Non-pigmented ciliary epithelial cell (primary cell): ENCODE results near the gene RHOF.

Experiments
- DNase-seq: peaks from one replicate; pipeline ENCODE4 v3.0.0-alpha.2; 2010; ENCODE audit warnings: low read depth

RHOF gene, protein sequence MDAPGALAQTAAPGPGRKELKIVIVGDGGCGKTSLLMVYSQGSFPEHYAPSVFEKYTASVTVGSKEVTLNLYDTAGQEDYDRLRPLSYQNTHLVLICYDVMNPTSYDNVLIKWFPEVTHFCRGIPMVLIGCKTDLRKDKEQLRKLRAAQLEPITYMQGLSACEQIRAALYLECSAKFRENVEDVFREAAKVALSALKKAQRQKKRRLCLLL

DNA sequence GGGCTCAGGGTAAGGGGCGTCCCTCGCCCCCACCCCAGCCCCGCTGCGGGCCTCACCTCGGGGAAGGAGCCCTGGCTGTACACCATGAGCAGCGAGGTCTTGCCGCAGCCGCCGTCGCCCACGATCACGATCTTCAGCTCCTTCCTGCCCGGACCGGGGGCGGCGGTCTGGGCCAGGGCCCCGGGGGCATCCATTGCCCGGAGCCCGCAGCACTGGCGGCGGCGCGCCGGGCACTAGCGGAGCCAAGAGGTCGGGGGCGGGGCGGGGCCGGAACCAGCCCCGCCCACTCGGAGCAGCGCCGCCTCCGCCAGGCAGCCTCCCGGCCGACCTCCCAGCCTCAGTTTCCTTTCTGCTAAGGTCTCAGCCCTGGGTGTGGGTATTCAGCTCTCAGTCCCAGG, at the start of gene RHOF:
RHOF (minus strand) TSS at position 249 of the 398 bp plus-strand sequence; CDS start at position 194, 55 bp downstream.
- no peak for DNase-seq

DNA sequence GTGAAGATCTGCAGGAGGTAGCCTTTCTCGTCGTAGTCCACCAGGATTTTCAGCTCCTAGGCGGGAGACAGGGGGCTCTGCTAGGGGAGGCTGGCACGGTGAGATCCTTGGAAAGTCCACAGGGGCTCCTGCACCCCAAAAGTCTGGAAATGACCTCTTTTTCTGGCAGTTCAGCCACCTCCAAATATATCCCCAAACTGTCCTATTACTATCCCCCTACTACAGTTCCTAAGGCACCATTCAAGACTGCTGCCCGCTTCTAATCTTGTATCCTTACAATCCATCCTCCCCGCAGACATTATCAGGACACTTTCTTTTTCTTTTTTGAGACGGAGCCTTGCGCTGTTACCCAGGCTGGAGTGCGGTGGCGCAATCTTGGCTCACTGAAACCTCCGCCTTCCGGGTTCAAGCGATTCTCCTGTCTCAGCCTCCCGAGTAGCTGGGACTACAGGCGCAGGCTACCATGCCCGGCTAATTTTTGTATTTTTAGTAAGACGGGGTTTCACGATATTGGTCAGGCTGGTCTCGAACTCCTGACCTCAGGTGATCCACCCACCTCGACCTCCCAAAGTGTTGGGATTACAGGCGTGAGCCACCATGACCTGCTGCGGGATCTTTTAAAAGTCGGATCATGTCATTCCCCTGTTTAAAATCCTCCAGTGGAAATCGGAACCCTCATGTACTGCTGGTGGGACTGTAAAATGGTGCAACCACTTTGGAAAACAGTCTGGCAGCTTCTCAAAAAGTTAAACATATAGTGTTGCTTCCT, 46.7 kb upstream of the RHOF start:
- DNase-seq = no peak

DNA sequence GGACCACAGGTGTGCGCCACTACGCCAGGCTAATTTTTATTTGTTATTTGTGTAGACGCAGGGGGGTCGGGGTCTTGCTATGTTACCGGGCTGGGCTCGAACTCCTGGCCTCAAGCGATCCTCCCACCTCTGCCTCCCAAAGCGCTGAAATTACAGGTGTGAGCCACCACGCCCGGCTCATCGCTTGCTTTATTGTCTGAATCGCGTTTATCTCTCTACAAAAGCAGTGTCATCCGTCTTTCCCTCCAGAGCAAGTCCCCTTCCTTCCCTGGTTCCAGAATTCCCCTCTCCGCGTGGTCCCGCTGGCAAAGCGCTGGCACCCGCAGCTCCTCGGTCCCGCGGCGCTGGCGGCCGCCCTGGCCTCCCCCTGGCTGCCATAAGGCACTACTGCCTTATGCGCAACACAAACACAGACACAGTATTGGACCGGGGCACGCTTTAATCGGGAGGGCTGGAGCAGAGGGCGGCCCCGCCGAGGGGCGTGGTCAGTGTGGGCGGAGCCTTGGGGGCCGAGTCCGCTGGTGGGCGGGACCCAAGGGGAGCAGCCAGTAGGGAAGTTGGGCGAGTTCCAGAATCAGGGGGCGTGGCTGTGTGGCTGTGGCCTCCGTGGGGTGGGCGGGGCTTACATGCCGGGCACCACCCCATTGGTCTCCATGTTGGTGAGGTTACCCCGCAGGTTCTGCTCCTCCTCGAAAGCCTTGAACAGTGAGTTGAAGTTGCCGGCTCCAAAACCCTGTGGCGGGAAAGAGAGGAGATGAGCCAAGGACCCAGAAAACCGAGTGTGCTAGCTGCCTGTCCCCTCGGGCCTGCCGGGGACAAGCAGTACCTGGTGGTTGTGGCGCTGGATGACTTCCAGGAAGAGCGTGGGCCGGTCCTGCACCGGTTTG, 45.9 kb upstream of the RHOF start:
- DNase-seq = peak; percentile 90

DNA sequence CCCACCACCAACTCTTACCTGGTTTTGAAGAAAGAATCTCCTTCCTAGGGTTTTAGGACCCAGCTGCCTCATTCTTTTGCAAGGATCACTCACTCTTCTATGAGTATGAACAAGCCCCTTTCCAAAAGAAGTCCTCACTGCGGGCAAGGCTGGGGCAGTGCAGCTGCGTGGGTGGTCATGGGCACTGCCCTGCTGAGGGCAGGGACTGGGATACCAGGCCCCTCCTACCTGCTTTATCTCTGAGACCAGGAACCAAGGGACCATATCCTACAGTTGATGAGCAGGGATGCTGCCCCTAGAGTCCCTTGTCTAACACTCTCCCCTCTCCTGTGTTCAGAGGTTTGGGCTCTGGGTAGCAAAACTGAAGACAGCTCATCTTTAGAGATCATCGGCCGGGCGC, 44.6 kb upstream of the RHOF start:
- DNase-seq = no peak

DNA sequence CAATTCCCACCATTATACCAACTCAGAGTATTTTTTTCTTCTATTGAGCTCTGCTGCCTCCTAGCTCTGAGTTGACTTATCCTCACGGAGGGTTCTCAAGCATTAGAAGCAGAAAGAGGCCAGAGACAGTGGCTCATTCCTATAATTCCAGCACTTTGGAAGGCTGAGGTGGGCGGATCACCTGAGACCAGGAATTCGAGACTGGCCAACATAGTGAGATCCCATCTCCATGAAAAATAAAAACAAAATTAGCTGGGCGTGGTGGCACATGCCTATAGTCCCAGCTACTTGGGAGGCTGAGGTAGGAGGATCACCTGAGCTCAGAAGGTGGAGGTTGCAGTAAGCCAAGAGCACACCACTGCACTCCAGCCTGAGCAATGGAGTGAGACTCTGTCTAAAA, 44.2 kb upstream of the RHOF start:
- no peak for DNase-seq

DNA sequence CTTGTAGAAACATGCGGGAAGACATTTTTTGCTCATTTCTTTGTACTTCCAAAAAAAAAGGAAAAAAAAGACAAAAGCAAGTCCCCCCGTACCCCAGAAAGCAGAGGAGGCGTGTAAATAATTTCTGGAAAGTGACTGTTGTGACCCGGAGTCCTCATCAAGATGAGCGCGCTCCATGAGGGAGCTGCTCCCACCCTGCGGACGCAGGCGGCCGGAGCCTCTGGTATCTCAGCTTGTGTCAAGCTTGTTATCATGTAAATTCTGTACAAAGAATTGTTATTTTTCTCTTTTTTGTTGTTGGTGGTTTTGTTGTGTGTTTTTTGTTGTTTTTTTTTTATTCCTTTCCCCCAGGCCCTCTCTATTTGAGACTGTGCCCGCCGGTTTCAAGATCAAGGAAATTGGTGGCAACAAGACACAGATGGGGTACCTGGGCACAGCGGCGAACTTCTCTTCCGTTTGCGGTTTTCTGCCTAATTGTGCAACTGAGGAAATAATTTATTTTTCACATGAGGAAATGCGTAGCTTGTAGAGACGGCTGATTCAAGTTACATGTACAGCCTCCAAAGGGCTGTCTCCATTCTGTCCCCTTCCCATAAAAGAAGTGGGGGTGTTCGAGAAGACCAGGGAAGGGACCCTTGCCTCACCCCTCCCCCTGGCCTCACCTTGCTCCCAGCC, 38.2 kb upstream of the RHOF start:
- no peak for DNase-seq

DNA sequence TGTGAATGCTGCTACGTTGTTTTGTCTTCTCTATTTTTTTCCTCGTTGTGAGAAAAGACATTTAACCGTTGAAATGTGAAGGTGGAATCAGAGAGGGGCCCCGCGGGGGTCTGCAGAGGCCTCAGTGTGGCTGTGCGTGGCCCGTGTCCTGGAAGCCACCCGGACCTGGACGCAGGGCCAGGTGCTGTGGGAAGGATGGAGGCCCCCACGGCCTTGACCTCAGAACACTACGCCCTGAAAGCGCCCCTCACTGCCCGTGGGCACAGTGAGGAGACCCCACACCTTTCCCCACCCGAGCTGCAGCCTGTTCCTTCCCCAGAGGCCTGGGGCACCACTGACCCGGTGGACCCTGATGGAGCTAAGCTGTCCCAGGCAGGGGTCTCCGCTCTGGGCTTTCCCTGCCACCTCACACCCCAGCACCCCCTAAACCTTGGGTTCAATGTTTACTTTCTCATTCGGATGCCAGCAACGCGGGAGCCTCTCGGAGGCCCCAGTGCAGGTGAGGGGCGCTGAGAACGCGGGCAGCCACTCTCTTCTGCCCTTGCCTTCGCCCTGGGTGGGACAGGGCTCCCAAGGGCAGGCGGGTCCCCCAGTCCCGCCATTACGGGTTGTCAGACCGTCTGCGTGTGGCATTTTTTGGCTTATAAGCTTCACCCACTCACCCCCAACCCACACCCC, 37.2 kb upstream of the RHOF start:
- no peak for DNase-seq

DNA sequence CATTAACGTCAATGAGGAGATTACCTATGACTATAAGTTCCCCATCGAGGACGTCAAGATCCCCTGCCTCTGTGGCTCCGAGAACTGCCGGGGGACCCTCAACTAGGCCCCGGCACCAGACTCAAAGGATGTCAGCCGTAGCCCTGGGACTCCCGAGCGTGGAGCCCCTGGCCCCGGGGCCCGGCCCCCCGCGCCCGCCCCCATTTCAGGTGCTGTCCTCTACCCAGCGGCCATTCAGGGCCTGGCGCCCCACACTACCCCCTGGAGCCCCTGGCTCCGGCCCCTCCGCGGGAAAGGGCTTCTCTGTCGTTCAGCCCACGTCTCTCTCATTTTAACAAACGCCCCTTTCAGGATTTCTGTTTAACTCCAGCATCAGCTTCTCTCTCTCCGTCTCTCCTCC, 36.6 kb upstream of the RHOF start:
- DNase-seq = no peak

DNA sequence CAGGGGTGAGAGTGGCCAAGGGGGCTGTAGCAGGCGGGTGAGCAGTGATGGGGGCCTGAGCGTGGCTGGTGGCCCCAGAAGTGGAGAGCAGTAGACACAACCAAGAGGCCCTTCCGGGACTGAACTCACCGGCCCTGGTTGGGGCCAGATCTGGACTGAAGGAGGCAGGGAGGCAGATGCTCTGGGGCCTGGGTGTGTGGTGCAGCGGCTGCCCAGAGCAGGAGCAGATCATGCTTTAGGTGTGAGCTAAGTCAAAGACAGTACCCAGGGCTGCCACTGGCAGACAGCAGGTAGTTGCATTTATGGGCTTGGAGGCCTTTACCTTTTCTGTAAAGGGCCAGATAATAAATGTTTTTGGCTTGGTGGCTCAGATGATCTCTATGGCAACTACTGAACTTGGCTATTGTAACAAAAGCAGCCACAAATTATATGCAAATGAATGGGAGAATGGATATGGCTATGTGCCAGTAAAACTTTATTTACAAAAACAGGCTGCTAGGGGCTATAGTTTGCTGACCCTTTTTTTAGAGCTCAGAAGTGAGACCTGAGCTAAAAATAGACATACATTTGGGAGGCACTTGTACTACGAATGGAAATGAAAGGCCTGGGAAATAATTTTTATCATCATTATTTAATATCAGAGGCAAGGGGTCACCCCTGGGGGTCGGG, 35.9 kb upstream of the RHOF start:
- no peak for DNase-seq

DNA sequence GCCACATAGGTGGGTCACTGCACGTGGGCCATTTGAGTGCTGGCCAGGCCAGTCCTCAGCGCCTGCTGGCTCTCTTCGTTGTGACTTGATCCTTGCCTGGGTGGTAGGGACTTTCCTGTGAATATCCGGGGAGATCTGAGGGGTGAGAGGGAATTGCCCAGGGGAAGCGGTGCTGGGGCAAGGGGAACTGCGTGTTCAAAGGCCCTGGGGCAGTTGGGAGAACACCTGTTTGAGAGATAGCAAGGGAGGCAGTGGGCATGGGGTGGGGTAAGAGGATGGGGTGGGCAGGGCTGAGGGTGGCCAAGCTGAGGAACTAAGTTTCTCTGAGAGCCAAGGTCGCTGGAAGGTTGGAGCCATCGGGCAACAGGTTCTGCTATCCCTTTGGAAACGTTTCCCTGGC, 35.3 kb upstream of the RHOF start:
- no peak for DNase-seq

DNA sequence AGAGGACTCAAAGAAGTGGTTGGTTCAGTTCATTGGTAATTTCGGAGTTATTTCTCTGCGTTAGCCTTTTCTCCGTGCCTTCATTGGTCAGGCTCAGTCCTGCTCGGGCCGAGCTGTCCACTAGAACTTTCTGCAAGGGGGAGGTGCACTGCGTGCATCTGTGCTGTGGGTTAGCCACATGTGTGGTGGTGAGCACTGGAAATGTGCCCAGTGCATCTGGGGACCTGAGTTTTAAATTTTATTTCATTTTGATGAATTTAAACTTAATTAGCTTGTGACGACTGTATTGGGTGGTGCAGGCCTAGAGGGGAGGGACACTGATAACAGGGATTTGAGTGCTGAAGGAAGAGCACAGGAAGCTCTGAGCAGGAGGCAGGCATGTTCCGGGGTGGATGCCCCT, 34.8 kb upstream of the RHOF start:
- DNase-seq = no peak

DNA sequence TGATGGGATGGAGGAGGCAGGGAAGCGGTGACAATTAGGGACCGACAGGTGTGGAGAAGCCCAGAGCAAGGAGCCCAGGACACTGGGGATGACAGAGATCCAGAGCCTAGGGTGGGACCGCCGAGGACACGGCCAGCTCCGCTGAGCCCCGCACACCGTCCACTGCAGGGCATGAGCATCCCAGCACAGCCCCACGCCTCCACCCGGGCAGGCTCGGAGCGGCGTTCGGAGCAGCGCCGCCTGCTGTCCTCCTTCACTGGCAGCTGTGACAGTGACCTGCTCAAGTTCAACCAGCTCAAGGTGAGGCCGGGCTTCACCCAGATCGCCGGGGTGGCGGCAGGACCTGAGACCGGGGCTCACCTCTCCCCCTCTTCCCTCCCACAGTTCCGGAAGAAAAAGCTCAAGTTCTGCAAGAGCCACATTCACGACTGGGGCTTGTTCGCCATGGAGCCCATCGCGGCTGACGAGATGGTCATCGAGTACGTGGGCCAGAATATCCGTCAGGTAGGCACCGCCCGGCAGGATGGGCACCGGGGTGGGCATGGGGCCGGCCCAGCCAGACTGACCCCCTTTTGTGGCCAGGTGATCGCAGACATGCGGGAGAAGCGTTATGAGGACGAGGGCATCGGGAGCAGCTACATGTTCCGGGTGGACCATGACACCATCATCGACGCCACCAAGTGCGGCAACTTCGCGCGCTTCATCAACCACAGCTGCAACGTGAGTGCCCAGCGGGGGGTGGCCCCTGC, 34.0 kb upstream of the RHOF start:
- DNase-seq = no peak

DNA sequence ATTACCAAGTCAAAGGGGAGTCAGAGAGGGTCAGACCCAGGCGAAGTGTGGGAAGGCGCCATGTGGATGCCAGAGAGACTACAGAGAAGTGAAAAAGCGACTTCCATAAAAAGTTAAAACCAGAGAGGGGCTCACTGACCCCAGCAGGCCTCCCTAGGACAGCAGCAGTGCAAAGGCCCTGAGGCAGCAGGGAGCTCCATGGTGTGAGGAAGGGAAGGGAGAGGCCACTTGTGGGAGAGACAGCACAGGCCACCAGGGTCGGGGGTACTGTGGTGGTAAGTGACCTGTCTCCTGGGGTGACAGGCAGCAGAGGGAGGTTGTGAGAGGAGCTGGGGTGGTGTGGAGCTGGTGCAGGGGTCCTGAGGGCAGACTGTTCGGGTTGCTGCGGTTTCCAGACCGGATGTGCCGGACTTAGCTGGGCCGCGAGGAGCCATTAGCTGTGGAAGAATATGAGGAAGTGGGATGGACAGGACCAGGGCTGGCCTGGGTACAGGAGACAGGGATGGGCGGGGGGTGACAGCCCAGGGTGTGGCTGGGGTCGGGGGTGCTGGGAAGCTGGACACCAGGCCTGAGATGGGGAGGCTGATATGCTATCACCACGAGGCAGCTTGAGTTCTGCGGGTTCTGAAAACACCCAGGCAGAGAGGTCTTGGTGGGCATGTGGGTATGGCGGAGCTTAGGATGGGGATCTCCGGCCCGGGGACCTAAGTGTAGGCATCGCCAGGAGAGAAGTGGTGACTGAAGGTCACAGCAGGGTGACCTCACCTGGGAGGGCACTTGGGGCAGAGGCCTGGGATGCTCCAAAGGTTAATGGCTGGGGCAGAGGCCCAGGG, 33.0 kb upstream of the RHOF start:
- DNase-seq = no peak

DNA sequence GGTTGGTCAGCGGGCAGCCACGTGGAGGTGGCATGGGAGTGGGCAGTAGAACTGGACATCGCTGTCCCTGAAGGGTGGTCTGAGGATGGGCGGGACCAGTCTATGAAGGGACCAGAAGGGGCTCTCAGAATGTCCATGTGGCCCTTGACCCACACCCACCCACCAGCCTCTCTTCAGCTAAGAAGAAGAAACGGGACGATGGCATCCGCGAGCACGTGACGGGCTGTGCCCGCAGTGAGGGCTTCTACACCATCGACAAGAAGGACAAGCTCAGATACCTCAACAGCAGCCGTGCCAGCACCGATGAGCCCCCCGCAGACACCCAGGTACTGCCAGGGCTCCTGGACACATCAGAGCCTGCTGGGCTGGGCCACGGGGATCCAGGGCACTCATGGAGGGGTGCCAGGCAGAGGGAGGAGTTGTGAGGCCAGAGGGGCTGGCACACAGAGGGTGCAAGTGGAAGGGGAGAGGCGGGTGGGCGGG, 31.6 kb upstream of the RHOF start:
- DNase-seq = no peak

DNA sequence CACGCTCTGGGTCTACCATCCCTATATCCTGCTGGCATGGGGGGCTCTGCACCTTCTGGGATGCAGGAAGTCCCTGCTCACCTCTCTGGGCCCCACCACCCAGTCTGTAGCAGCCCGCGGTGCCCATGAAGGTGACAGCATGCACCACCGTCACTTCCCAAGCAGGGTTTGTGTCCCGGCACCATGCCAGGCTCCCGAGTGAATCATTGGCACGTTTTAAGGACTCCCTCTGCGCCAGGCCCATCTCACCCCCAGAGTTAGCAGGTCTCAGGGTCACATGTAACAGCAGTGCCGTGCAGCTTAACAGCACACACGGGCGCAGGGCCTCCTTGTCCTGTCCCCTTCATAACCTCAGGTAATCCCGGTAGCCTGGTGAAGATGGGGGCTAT, 30.2 kb upstream of the RHOF start:
- no peak for DNase-seq

DNA sequence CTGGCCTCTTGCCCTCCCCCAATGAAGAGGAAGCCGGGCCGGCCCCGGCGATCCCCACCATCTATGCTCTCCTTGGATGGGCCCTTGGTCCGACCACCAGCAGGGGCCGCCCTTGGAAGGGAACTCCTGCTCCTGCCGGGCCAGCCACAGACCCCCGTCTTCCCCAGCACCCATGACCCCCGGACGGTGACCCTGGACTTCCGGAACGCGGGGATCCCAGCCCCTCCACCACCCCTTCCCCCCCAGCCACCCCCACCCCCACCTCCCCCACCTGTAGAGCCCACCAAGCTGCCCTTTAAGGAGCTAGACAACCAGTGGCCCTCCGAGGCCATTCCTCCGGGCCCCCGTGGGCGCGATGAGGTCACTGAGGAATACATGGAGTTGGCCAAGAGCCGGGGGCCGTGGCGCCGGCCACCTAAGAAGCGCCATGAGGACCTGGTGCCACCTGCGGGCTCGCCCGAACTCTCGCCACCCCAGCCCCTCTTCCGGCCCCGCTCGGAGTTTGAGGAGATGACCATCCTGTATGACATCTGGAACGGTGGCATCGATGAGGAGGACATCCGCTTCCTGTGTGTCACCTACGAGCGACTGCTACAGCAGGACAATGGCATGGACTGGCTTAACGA, 29.7 kb upstream of the RHOF start:
- no peak for DNase-seq

DNA sequence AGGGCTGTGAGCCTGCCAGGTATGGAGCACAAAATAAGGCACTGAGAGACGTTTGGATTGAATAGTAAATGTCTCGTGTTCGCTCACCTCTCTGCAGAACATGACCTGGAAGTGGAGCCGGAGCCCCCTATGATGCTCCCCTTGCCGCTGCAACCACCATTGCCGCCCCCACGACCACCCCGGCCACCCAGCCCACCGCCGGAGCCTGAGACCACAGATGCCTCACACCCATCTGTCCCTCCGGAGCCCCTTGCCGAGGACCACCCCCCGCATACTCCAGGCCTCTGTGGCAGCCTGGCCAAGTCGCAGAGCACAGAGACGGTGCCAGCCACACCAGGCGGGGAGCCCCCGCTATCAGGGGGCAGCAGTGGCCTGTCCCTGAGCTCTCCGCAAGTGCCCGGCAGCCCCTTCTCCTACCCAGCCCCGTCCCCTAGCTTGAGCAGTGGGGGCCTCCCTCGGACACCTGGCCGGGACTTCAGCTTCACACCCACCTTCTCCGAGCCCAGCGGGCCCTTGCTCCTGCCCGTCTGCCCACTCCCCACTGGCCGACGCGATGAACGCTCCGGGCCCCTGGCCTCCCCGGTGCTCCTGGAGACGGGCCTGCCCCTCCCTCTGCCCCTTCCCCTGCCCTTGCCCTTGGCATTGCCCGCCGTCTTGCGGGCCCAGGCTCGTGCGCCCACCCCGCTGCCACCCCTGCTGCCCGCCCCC, 29.1 kb upstream of the RHOF start:
- DNase-seq = no peak

DNA sequence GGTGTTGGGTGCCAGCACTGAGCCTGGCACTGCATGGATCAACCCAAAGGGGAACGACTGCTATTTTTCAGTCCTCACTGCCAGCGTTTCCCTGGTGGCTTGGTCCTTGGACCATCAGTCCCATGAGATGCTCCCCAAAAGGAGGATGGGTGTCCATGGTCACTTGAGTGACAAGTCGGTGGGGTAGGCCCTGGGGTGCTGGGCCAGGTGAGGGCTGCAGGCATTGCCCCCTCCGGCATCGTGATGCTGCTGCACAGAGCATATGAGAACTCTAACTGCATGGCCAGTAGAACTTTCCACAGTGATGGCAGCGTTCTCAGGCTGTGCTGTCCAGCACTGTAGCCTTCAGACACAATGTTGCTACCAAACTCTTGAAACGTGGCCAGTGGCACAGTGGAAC, 26.6 kb upstream of the RHOF start:
- no peak for DNase-seq
